ENCODE data around the gene MIX23.

GRCh38 chr3:122377975-122378374 is 5.1 kb downstream of the MIX23 start:
- TF ChIP-seq CTCF (IDR thresholded peaks at IDR 0.05; ENCODE audit: low read length) (no peak), EZH2 (optimal IDR thresholded peaks at IDR 0.05; ENCODE audit: low read depth, low read length) (no peak)

Data from MM.1S (cell line).